H4 (cell line): ENCODE data around the gene GAGE12H. TPM values are rescaled to one million over a fixed set of nuclear protein-coding genes. Genes with fewer than 3 reads are reported as not detected.
"Not testable (repeated sequence)": the region's sequence is repeated elsewhere in the genome, so short reads cannot be mapped to it uniquely, and the experiment has no call there.

ENCODE experiments used
- DNase-seq: peaks from one replicate; pipeline ENCODE4 v3.0.0-alpha.2; 2015; ENCODE audit warnings: low spot score
- total RNA-seq: library from RNA; depleted of rRNA; stranded (reverse); fragments of >200 nt; shearing (Covaris generic); gene quantifications from 2 replicates; pipeline ENCODE4 v1.2.3, GENCODE V29; 2014; rRNA removed

The GAGE12H gene
- not detected in 2 replicates for total RNA-seq

GRCh38 chrX:49579649-49580048, at the start of gene GAGE12H:
Gene GAGE12H, plus strand, starts transcription at chrX:49579949. Its CDS starts 1,155 bp downstream, at chrX:49581104.
- DNase-seq, result not testable (repeated sequence)

GRCh38 chrX:49531877-49532276, 47.9 kb upstream of the GAGE12H start, which contains the start of gene GAGE12C:
Gene GAGE12C, plus strand, starts transcription at chrX:49532177. Its CDS starts 1,155 bp downstream, at chrX:49533332.
- DNase-seq, result not testable (repeated sequence)

GRCh38 chrX:49541433-49541832, 38.3 kb upstream of the GAGE12H start, which contains the start of gene GAGE12D:
Gene GAGE12D, plus strand, starts transcription at chrX:49541733. Its CDS starts 1,155 bp downstream, at chrX:49542888.
- DNase-seq, result not testable (repeated sequence)

- DNase-seq, result not testable (repeated sequence)
Measured at GRCh38 chrX:49550989-49551388, 28.8 kb upstream of the GAGE12H start, which contains the start of gene GAGE12E. Gene GAGE12E, plus strand, starts transcription at chrX:49551289. Its CDS starts 1,155 bp downstream, at chrX:49552444.

- not testable (repeated sequence) for DNase-seq
Measured at GRCh38 chrX:49560542-49560941, 19.2 kb upstream of the GAGE12H start, which contains the start of gene GAGE12F. Gene GAGE12F, plus strand, starts transcription at chrX:49560842. Its CDS starts 1,155 bp downstream, at chrX:49561997.

- not testable (repeated sequence) for DNase-seq
Measured at GRCh38 chrX:49568728-49569127, 11.0 kb upstream of the GAGE12H start.

GRCh38 chrX:49569152-49569551, 10.6 kb upstream of the GAGE12H start:
- DNase-seq, result not testable (repeated sequence)

- DNase-seq, result not testable (repeated sequence)
Measured at GRCh38 chrX:49570100-49570499, 9.6 kb upstream of the GAGE12H start, which contains the start of gene GAGE12G. Gene GAGE12G, plus strand, starts transcription at chrX:49570400. Its CDS starts 1,155 bp downstream, at chrX:49571555.

- not testable (repeated sequence) for DNase-seq
Measured at GRCh38 chrX:49589196-49589595, 9.4 kb downstream of the GAGE12H start, which contains the start of gene GAGE2A. Gene GAGE2A, plus strand, starts transcription at chrX:49589496. Its CDS starts 1,155 bp downstream, at chrX:49590651.

- DNase-seq, result not testable (repeated sequence)
Measured at GRCh38 chrX:49589769-49590478, 10.2 kb downstream of the GAGE12H start.

- not testable (repeated sequence) for DNase-seq
Measured at GRCh38 chrX:49590488-49590887, 10.7 kb downstream of the GAGE12H start.

- not testable (repeated sequence) for DNase-seq
Measured at GRCh38 chrX:49598720-49599119, 19.0 kb downstream of the GAGE12H start, which contains the start of gene GAGE1. Gene GAGE1, plus strand, starts transcription at chrX:49599020. Its CDS starts 1,155 bp downstream, at chrX:49600175.

GRCh38 chrX:49610718-49611310, 31.1 kb downstream of the GAGE12H start:
- peak; percentile 21 for DNase-seq

- no peak for DNase-seq
Measured at GRCh38 chrX:49618574-49618973, 38.8 kb downstream of the GAGE12H start.

- DNase-seq, result peak; percentile 23
Measured at GRCh38 chrX:49627086-49627777, 47.5 kb downstream of the GAGE12H start.

Other genes with a start within 250 kb of the GAGE12H start
- not detected in 2 replicates for gene GAGE13, start 248.4 kb upstream of the GAGE12H start, total RNA-seq
- 0.90 TPM in 1 of 2 replicates, not detected in the other for gene GAGE12C, start 47.8 kb upstream of the GAGE12H start, total RNA-seq
- gene GAGE12D, start 38.2 kb upstream of the GAGE12H start, total RNA-seq, result 0.90 TPM in 1 of 2 replicates, not detected in the other
- gene GAGE12E, start 28.7 kb upstream of the GAGE12H start, total RNA-seq, result not detected in 2 replicates
- gene GAGE12F, start 19.1 kb upstream of the GAGE12H start, total RNA-seq, result 0.35 TPM in 1 of 2 replicates, not detected in the other
- gene GAGE12G, start 9.5 kb upstream of the GAGE12H start, total RNA-seq, result 0.35 TPM in 1 of 2 replicates, not detected in the other
- gene GAGE2A, start 9.5 kb downstream of the GAGE12H start, total RNA-seq, result not detected in 2 replicates
- not detected in 2 replicates for gene GAGE1, start 19.1 kb downstream of the GAGE12H start, total RNA-seq
- gene PAGE1, start 116.0 kb downstream of the GAGE12H start, total RNA-seq, result 0.39 and 0.41 TPM in 2 replicates
- gene PAGE4, start 249.4 kb downstream of the GAGE12H start, total RNA-seq, result not detected in 2 replicates